HG02840 (cell line): Measurements from ENCODE around the gene CAMK2N2.
"Not testable (repeated sequence)": the region's sequence is repeated elsewhere in the genome, so short reads cannot be mapped to it uniquely, and the experiment has no call there.

Experiments
- ATAC-seq: cut with Tn5 transposase; IDR thresholded peaks from one replicate; pipeline ENCODE4 v1.9.1; 2021; ENCODE audit warnings: mild to moderate bottlenecking, moderate library complexity, moderate number of reproducible peaks; ENCODE audit not compliant: unreplicated experiment, low FRiP score

The CAMK2N2 gene

DNA sequence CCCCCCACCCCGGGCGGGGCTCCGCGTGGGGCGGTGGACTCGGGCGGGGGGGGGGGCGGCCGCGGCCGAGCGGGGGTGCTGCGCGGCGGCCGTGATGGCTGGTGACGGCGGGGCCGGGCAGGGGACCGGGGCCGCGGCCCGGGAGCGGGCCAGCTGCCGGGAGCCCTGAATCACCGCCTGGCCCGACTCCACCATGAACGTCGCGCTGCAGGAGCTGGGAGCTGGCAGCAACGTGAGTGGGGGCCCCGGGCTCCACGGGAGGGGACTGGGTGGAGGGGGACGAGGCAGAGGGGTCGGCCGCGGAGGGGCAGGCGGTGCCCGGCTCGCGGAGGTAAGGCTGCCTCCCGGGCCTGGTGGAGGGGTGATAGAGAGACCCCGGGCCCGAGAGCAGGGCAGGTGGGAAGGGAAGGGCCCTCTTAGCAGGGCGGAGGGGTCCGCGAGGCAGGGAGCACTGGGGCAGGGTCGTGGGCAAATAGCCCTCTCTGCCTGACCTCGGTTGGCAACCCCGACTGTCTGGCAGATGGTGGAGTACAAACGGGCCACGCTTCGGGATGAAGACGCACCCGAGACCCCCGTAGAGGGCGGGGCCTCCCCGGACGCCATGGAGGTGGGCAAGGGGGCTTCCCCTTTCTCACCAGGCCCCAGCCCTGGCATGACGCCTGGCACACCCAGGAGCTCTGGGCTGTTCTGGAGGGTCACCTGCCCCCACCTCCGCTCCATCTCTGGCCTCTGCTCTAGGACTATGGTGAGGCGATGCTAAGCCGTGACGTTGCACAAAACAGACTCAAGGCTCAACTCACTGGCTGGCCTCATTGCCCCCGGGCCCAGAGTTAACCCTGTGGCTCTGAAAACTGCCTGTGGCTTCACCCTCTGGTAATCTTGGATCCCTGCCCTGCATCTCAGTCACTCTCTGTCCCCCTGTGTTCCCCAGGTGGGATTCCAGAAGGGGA, 14.9 kb upstream of the CAMK2N2 start, which contains the start of gene ECE2:
TSS of gene ECE2 (plus strand) at position 62 of the 950 bp plus-strand sequence. CDS start at position 194, 132 bp downstream.
- ATAC-seq = no peak

DNA sequence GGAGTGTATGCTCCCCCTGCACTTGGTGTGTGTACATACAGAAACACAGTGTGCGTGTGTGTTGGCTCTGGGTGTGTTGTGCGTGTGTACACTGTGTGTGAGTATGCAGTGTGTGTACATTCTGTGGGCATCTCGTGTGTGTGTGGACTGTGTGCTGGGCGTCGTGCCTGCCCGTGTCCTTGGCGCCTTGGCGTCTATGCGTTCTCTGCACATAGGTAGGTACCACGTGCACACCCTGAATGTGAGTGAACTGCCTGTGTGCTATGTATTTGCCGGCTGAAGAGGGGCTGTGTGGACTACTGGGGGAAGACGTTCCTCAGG, 14.0 kb upstream of the CAMK2N2 start:
- ATAC-seq = no peak

DNA sequence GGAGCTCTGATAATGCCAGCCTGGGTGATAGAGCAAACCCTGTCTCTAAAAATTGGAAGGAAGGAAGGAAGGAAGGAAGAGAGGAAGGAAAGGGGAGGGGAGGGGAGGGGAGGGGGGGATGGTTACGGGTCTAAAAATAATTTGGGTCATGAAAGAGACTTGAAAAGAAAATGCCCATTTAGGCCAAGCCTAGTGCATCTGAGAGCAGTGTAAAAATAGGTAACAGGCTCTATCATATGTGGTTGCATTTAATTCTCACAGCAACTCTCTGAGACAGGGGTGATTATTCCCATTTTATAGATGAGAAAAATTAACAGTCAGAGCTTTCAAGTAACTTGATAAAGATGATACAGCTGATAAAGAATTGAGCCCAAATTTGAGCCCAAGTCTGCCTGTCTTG, 10.9 kb upstream of the CAMK2N2 start:
- no peak for ATAC-seq

DNA sequence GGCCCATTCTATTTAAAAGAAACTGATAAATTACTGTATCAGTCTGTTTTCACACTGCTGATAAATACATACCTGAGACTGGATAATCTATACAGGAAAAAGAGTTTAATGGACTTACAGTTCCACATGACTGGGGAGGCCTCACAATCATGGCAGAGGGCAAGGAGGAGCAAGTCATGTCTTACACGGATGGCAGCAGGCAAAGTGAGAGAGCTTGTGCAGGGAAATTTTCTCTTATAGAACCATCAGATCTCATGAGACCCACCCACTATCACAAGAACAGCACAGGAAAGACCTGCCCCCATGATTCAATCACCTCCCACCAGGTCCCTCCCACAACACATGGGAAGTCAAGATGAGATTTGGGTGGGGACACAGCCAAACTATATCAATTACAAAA, 5.9 kb upstream of the CAMK2N2 start:
- not testable (repeated sequence) for ATAC-seq

DNA sequence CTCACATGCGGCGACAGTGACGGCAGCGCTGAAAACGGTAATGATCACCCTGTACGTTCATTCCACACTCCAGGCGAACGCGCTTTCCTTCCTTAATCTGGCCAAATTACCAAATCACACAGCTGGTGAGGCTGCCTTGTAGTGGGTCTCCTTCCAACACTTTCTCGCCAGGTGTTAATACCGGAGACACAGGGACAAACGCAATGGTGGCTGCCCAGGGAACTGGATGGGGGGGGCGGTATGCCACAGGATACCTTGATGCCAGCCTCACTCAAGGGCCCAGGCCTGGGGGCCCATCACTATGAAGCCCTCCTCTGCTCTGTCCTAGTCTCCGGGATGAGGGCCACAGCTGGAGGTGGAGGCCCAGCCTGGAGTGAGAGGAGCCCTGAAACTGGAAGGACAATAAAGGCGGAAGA, 1.4 kb upstream of the CAMK2N2 start:
- no peak for ATAC-seq

DNA sequence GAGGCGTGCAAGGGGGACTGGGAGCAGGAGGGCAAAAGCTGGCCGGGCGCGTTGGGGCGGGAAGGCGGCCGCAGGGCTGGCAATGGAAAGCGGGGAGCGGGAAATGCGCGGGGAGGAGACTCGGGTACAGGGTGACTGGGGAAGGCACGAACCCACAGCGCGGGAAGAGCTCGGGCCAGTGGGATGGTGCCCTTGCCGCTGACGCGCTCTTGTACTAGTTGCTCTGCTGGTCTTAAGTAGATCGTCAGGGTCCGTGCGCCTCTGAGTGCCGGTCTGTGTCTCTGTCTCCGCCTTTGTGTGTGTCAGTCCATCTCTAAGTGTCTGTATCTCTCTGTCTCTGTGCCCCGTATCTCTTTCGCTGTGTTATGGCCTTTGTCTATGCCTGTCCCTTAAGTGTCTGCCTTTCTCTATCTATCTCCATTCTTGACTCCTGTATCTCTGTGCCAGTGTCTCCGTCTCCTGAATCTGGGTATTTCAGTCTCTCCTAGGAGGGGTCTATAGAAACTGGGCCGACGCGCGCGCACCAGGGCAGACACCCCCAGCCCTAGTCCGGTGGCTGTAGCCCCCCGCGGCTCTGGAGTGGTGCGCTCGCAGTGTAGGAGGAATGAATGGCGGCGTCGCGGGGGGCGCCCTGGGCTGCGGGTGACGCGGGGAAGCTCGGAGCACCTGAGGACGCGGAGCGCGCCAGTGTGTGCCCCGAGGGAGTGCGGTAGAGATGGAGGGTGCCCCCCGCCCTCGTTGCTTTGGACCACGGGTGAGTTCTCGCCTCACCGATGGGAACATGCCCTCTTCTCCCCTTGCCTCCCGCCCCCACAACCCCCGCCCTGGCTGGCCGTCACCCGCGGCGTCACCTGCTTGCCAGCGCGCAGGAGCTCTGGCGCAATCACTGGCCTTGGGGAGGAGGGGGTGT, 756 bp upstream of the CAMK2N2 start:
- no peak for ATAC-seq

DNA sequence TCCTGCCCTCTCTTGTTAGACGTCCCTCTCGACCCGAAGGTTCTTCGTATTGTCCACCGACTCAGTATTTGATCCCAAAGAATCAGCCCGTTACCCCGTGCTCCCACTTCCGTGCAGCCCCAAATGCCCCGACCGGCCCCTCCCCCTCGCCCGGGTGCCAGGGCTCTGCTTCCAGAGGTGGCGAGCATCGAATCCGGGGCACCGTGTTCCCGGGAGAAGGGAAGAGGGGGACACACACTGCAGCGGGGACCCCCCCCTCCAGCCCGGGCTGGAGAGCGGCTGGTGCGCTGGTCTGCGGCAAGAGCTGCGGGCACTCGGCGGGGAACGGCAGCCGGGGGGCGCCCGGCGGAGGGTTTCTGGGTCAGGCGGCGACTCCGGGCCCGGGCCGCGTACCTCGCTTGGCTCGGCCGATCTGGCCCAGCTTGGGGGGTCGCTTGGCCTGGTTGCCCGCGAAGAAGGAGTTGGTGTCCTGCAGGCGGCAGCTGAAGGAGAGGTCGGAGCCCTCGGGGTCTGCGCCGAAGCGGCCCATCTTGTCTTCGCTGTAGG, 556 bp downstream of the CAMK2N2 start:
- no peak for ATAC-seq

DNA sequence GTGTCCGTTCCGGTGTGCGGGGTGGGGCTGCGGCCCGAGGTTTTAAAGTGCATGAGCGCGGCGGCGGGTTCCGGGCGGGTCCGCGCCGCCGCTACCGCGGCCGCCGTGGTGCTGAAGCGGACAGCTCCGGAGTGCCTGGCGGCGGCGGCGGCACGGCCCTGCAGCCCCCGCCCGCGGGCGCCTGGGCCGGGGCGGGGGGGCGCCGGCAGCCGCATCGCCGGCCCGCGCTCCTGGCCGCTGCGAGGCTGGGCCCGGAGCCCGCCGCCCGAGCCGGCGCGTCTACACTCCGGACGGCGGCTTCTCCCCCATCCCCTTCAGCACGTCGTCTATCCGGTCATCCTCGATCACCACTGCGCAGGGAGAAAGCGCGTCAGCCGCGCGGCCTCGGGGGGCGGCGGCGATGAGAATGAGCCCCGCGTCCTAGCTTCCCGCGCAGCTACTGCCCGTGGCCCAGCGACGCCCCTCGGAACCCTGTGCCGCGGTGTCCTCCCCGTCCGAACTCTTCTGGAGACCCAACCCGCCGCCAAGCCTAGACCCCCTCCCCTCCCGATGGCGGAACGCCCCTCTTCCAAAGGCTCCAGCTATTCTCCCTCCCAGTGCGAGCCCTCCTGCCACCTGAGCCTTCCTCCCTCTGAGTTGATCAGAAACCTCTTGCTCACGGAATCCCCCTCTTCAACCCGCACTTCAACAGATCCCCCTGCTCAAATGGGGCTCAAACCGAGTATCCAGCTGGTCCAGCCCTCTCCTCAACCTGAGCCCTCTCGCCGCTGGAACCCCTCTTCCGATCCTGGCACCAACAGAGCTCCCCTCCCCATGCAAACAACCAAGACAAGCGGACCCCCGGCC, 1.3 kb downstream of the CAMK2N2 start:
- ATAC-seq = no peak

DNA sequence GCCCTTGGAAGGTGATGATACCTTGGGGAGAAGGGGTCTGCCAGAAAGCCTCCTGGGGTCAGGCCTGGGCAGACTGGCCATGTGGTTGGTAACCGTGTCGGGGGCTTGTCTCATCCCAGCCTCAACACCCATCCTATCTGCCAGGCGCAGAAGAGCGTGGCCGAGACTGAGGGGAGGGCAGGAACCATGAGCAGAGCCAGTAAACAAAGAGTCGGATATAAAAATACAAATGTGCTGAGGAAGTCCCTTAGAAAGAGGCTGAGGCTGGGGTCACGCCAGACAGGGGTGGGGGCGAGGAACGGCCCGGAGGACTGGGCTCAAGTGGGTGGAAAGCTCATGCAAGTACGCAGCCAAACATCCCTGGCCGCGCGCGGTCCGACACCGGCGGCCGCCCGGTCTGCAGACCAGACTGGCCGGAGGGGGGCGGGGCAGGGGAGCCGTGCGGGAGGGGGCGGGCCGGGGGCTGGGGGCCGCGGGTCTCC, 1.9 kb downstream of the CAMK2N2 start:
- no peak for ATAC-seq

DNA sequence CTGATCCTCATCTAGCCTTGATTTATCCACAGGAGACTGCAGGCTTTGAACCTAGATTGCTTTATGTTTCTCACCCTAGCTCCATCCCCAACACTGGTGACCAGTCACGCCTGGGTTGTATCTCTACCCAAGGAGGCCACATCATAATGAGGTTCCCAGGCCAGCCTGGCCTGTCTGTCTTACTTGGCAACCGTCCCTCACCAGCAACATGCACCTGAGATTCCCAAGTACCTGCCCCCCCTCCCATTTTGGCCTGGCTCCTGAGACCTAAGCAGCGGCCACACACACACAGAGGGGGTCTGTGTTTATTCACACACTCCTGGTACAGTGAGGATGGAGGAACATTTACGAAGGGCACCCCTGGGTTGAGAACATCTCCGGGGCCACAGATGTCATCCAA, 2.4 kb downstream of the CAMK2N2 start:
- no peak for ATAC-seq

DNA sequence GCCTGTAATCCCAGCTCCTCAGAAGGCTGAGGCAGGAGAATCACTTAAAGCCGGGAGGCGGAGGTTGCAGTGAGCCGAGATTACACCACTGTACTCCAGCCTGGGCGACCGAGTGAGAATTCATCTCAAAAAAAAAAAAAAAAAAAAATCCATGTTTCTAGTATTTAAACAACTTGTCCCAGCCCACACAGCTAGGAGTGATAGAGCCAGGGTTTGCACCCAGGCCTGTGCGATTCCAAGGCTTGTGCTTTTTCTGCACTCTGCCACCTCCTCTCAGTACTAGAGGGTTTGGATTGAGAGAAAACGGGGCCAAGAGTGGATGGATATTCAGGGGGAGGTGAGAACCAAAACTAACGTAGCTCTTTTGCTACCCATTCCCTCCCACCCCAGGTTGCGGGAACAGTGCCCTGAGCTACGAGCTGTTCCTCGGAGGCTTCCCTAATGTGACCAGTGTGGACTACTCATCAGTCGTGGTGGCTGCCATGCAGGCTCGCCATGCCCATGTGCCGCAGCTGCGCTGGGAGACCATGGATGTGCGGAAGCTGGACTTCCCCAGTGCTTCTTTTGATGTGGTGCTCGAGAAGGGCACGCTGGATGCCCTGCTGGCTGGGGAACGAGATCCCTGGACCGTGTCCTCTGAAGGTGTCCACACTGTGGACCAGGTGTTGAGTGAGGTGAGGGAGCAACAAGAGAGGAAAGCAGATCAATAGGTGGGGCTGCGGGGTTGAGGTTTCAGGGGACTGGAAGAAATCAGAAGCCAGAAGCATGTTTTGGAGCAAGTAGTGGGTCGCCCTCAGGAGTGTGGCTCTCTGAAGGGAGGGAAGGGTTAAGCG, 4.1 kb downstream of the CAMK2N2 start:
- no peak for ATAC-seq

DNA sequence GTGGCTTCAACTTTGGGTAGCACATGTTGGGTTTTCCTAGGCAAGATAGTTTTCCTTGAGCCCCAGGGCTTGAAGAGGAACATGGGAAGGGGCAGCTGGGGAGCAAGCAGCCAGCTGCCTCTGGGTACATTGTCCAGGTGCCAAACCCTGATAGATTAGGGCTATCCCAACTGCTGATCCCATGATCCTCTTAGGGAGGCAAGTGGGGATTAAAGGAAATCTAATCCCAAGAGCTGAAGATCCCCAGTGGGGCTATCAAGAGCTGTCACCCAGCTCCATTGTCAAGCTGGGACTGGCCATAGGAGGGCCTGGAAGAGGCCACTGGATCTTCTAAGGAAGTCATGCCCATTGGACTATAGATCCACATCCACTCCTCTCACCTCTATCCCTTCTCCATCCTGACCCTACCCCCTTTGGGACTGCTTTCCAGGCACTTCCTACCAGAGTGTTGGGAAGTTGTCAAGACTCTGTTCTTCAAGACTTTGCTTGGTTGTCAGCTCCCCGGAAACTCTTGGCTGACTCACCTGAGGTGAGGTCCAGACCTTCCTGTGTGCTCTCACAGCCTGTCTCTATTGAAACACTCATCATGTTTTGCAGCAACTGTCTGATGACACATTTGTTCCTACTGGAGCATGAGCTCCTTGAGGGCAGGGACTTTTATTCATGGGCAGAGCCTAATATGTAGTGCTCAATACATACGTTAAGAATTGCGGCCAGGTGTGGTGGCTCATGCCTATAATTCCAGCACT, 5.9 kb downstream of the CAMK2N2 start:
- ATAC-seq = no peak

DNA sequence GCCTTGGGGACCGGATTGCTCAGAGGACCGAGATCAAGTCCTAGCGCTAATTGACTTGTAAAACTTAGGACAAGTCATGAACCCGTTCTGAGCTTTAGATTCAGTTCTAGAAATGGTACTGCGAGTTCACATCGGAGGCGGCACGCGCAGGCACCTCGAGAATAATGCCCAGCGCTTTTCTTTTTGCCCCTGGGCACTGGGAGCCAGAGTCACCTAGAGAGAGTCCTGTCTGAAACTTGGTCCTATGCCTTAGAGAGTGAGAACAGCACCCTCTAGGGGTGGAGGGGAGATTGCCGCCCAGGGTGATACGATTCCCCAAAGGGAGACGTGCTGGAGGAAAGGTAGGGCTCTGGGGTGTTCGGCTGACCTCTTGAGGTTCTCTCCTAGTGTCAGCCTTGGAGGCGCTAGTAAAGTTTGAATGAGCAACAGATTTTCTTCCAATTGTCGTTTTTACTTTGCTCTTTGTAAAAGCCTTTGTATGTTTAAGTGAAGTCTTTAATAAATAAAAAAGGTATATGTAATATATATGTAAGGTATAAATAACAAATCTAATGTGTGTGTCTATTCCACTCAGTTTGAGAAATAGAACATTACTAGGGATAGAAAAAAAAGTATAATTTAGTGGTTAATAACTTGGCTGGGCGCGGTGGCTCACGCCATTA, 11.1 kb downstream of the CAMK2N2 start:
- ATAC-seq = peak; percentile 60

DNA sequence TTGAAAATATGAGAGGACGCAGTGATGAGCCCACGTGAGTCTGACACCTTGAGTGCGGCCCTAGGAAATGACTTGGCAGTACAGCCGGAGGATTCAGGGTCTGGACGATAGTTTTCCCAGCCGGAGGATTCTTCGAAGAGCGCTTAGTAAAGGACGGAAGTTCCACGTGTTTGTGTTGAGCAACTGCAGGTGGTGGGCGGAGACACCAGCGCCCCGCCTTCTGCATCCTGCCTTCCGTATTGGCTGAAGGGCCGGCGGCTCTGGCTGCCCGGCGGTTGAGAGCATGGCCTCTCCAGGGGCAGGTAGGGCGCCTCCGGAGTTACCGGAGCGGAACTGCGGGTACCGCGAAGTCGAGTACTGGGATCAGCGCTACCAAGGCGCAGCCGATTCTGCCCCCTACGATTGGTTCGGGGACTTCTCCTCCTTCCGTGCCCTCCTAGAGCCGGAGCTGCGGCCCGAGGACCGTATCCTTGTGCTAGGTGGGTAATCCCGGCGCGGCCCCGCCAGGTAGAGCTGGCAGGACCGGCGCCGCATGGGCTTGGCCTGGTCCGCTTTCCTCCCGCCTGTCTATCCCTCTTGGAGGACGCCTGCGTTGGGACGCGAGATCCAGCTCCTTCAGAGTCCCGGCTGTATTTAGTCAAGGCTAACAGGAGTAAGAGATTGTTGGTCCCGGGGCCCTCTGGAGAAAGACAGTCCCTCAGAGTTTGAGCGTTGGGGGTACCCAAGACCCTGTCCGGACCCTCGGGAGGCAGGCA, 11.8 kb downstream of the CAMK2N2 start, which contains the start of gene EEF1AKMT4:
TSS of gene EEF1AKMT4 (plus strand) at position 261 of the 755 bp plus-strand sequence. CDS start at position 284, 23 bp downstream.
- peak; percentile 86 for ATAC-seq

DNA sequence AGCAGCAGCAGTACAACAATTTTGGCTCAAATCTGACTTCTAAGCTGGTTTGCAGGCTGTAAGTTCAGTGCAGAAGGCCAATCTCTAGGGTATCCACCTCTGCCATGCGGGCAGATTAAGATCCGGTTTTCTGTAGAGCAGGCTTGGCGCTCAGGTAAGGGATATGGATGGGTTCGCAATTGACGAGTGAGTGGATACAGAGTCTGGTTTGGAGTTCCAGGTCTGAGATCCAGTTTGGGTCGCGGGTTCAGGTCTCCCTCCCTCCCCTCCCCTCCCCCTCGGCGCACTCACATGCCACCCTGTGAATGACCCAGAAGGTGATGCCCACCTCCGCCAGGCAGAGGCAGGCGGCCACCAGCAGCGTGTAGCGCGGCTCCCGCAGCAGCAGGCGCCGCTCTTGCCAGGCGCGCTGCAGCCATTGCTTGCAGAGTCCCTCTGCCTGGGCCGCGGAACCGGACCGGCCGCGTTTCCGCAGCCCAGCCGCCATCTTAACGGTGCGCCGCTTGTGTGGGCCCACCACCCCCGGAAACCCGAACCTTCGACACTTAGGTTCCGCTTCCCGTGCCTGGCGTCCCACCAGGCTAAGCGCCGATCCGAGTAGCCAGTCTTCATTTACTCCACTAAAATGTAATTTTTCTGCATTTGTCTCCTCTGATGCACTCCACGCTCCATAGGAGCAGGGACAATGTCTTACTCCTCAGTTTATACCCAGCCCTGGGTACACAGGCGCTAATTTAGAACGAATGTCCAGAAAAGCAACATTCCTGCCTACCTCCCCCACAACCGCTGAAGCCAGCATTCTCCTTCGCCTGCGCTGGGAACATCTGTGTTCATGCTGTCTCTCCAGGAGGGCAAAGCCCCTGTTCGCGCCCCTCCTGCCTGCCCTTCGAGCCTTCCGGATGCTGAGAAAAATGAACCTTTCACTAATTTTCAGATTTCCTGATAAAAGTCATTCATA, 12.6 kb downstream of the CAMK2N2 start, which contains the start of gene ALG3:
TSS of gene ALG3 (minus strand) at position 509 of the 958 bp plus-strand sequence. CDS start at position 487, 22 bp downstream.
- peak; percentile 61 for ATAC-seq

DNA sequence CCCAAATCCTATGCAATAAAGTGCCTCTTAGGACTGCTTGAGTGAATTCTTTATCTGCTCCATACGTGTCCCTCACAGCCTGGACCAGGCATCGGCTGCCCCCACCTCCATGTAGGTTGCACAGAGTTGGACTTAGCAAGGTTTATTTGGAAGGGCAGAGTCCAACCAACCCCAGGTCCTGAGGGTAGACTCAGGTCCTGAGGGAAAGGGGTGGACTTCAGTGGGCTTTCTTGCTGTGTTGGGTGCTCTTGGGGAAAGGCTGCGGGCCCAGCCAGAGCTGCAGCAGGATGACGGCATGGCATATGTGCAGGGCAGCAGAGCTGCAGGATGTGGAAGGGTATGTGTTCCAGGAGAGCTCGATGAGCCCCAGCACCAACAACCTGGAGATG, 19.1 kb downstream of the CAMK2N2 start:
- no peak for ATAC-seq
